GM21529 (cell line): Measurements from ENCODE around the gene ALPK1.
"Not testable (repeated sequence)": the region's sequence is repeated elsewhere in the genome, so short reads cannot be mapped to it uniquely, and the experiment has no call there.

Experiments used
- ATAC-seq: cut with Tn5 transposase; IDR thresholded peaks from one replicate; pipeline ENCODE4 v1.9.1; 2021; ENCODE audit not compliant: unreplicated experiment

The ALPK1 gene

GRCh38 chr4:112448306-112449132, 151.3 kb downstream of the ALPK1 start:
- no peak for ATAC-seq

- no peak for ATAC-seq
Measured at GRCh38 chr4:112449708-112450107, 152.5 kb downstream of the ALPK1 start.

GRCh38 chr4:112451104-112451503, 153.9 kb downstream of the ALPK1 start:
- no peak for ATAC-seq

GRCh38 chr4:112451831-112452230, 154.7 kb downstream of the ALPK1 start:
- ATAC-seq = no peak

- ATAC-seq = no peak
Measured at GRCh38 chr4:112453321-112453720, 156.2 kb downstream of the ALPK1 start.

GRCh38 chr4:112472318-112472717, 175.1 kb downstream of the ALPK1 start:
- no peak for ATAC-seq

- ATAC-seq = no peak
Measured at GRCh38 chr4:112473985-112474384, 176.8 kb downstream of the ALPK1 start.

GRCh38 chr4:112485930-112486329, 188.8 kb downstream of the ALPK1 start:
- no peak for ATAC-seq

GRCh38 chr4:112490808-112491207, 193.6 kb downstream of the ALPK1 start:
- ATAC-seq = not testable (repeated sequence)
